NCI-H345 treated with DMSO at 0.1 percent for 48 hours (cell line): ENCODE measurements around the gene VSTM5.
A peak's percentile ranks its signal among the peaks of the same experiment; 100 is the strongest.
"Not testable (repeated sequence)": the region's sequence is repeated elsewhere in the genome, so short reads cannot be mapped to it uniquely, and the experiment has no call there.

Source experiments
- DNase-seq: peaks from one replicate; lab custom pipeline; 2025; ENCODE audit not compliant: unreplicated experiment; lab: John Stamatoyannopoulos, UW

VSTM5 gene

DNA sequence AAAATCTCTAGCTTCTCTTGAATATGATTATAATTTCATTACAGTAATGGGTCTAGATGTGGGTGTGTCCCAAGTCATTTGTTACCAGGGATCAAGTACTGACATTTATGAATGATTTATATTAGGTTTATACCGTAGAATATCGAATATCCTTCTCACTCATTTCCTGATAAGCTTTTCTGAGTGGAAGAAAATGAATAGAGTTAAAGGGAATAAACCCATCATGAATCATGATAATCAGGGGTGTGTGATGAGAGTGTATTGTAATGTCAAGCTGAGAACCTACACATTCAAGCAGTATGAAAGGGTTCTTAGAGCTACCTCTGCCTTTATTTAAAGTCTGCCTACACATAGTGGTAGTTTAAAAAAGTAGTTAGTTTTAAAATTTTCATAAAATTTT, 49.1 kb downstream of the VSTM5 start:
- no peak for DNase-seq

DNA sequence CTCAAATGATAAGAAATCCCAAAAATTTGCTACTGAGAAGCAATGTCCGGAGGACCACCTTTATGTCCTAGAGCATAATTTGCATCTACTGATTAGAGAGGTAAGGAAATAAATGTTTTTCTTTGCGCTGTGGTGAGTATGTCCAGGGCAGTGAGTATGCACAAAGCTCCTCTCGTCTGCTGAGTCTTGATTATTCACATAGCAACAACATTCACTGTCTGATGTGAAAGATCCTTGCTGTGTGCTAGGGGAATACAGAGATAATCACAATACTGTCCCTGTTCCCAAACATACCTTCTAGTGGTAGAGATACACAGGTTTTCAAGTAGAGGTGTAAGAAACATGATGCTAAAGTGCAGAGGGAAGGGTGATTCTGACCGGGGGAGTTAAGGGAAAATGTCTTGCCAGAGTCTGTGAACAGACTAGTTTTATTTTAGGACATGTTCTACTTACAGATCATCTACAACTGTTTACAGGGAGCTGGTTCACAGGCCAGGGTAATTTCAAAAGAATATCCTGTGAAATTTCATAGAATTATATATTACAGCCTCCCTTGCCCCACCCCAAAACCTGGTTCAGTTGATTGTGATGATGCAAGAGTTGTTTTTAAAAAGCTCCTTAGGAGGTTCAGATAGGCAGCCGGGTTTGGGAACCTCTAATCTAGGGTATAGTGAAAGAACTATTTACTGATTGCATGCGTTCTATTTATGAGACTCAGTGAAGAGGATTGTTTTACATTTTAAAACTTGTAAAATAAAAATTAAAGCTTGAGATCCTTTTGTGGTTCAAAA, 53.8 kb downstream of the VSTM5 start:
- DNase-seq = no peak

- DNase-seq = no peak
These were observed 58.9 kb downstream of the VSTM5 start for GRCh38 chr11:93791493-93791892.

GRCh38 chr11:93784935-93785360, 65.5 kb downstream of the VSTM5 start:
- no peak for DNase-seq

- peak; percentile 88 for DNase-seq
These were observed 66.1 kb downstream of the VSTM5 start, which contains the start of gene MED17 for GRCh38 chr11:93784145-93784934. Gene MED17, plus strand, starts transcription at chr11:93784282. Its CDS starts 232 bp downstream, at chr11:93784514.

GRCh38 chr11:93783765-93784144, 66.7 kb downstream of the VSTM5 start:
- no peak for DNase-seq

GRCh38 chr11:93783362-93783761, 67.1 kb downstream of the VSTM5 start:
- no peak for DNase-seq

GRCh38 chr11:93775289-93775688, 75.1 kb downstream of the VSTM5 start:
- no peak for DNase-seq

- not testable (repeated sequence) for DNase-seq
These were observed 75.9 kb downstream of the VSTM5 start for GRCh38 chr11:93774560-93774959.

DNA sequence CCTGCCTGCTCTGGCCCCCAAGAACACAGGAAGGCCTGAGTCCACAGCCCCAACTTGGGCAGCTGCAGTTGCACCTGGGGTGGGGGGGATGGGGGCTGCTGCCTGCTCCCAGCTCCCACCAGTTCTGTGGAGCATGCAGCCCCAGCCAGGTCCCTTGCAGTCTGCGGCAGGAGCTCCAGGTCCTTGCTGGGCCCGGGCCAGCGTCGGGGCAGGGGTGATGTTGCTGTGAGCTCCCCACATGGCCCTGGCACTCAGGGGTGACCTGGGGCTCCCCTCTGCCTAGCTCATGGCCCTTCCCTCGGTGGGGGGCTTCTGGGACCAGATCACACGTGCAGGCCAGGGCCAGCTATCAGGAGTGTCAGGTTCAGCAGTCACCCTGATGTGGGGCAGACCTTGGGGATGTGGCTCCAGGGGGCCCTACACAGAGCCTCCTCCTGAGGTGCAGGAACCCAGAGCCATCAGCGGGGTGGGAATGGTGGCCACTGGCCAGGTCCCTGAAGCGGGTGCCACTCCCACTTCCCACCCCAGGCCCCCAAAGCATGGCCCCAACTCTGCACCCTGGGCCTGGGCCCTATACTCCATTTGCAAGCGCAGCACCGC, 76.7 kb downstream of the VSTM5 start:
- DNase-seq = no peak

DNA sequence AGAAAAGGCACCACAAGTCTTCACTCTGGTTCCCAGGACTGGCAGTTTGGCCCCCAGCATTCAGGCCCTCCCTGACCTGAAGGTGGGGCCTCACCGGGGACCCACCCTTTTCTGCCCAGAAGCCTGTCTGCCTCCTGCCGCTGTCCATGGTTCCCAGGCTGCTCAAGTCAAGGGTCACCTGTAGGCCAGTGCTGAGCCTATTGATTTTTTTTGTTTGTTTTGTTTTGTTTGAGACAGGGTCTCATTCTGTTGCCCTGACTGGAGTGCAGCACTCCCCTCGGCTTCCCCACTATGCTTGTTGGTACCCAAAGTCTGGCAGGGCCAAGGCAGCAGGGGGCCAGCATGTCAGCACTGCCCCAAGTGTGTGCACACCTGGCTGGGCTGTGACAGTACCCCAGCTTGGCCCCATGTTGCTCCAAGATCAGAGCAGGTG, 77.4 kb downstream of the VSTM5 start:
- DNase-seq = no peak

GRCh38 chr11:93772123-93772522, 78.3 kb downstream of the VSTM5 start:
- no peak for DNase-seq

DNA sequence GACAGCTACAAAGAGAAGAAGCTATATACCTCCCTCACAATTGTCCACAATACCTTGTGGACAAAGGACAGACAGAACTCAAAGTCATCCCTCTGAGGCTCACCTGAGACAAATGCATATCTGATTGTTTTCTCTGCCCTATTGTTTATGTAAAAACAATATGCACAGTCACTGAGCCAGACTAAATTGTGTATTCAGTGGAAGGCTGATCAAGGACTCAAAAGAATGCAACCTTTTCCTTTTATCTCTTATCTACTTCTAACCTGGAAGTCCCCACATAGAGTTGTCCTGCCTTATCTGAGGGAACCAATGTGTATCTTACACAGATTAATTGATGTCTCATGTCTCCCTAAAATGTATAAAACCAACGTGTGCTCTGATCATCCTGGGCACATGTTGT, 80.3 kb downstream of the VSTM5 start:
- DNase-seq = no peak
